ENCODE results near the gene DRD1.
"Not testable (repeated sequence)": the region's sequence is repeated elsewhere in the genome, so short reads cannot be mapped to it uniquely, and the experiment has no call there.

DRD1 gene

GRCh38 chr5:175422058-175422457, 21.9 kb downstream of the DRD1 start:
- DNase-seq, result no peak

GRCh38 chr5:175420383-175420782, 23.6 kb downstream of the DRD1 start:
- no peak for DNase-seq

GRCh38 chr5:175418251-175418650, 25.7 kb downstream of the DRD1 start:
- DNase-seq, result no peak

GRCh38 chr5:175417384-175417783, 26.6 kb downstream of the DRD1 start:
- DNase-seq, result no peak

GRCh38 chr5:175415303-175415702, 28.7 kb downstream of the DRD1 start:
- no peak for DNase-seq

GRCh38 chr5:175410926-175411325, 33.1 kb downstream of the DRD1 start:
- no peak for DNase-seq

GRCh38 chr5:175406300-175406699, 37.7 kb downstream of the DRD1 start:
- no peak for DNase-seq

GRCh38 chr5:175397590-175398297, 46.2 kb downstream of the DRD1 start:
- DNase-seq, result not testable (repeated sequence)

- DNase-seq, result not testable (repeated sequence)
Measured at GRCh38 chr5:175395430-175395829, 48.6 kb downstream of the DRD1 start.

- DNase-seq, result no peak
Measured at GRCh38 chr5:175394601-175395000, 49.4 kb downstream of the DRD1 start.

GRCh38 chr5:175393897-175394296, 50.1 kb downstream of the DRD1 start:
- DNase-seq, result no peak

GRCh38 chr5:175392236-175392635, 51.7 kb downstream of the DRD1 start:
- no peak for DNase-seq

GRCh38 chr5:175390352-175391083, 53.5 kb downstream of the DRD1 start:
- DNase-seq, result no peak
